HEK293 (cell line): Measurements from ENCODE around the gene YPEL1.

Source experiments
- HOXA7 ChIP-seq: sonication (generic); formaldehyde crosslinking; IDR thresholded peaks from 2 replicates; pipeline ENCODE4 v1.8.1; 2022; ENCODE audit warnings: missing genetic modification reagents, borderline replicate concordance
- KLF10 ChIP-seq: fragments of 450-650 bp; IDR thresholded peaks from 2 replicates; pipeline ENCODE4 v1.5.1; 2018; ENCODE audit warnings: missing biosample characterization, mild to moderate bottlenecking, missing genetic modification characterization
- MEIS1 ChIP-seq: sonication (generic); formaldehyde crosslinking; IDR thresholded peaks from 2 replicates; pipeline ENCODE4 v1.8.1; 2022; ENCODE audit warnings: missing genetic modification reagents, mild to moderate bottlenecking, borderline replicate concordance
- YY2 ChIP-seq: fragments of 450-650 bp; formaldehyde crosslinking; IDR thresholded peaks from 2 replicates; pipeline ENCODE4 v1.5.1; 2016; ENCODE audit warnings: missing biosample characterization, missing genetic modification characterization
- ZIC2 ChIP-seq: fragments of 450-650 bp; formaldehyde crosslinking; IDR thresholded peaks from 2 replicates; pipeline ENCODE4 v1.5.1; 2016; ENCODE audit warnings: missing biosample characterization, missing genetic modification characterization
- ZNF155 ChIP-seq: fragments of 450-650 bp; formaldehyde crosslinking; IDR thresholded peaks from 2 replicates; pipeline ENCODE4 v1.5.1; 2016; ENCODE audit warnings: missing biosample characterization, missing genetic modification characterization
- ZNF169 ChIP-seq: fragments of 450-650 bp; formaldehyde crosslinking; IDR thresholded peaks from 2 replicates; pipeline ENCODE4 v1.5.1; 2016; ENCODE audit warnings: missing biosample characterization, missing genetic modification characterization
- ZNF174 ChIP-seq: fragments of 450-650 bp; formaldehyde crosslinking; IDR thresholded peaks from 2 replicates; pipeline ENCODE4 v1.5.0; 2017; ENCODE audit warnings: missing biosample characterization, mild to moderate bottlenecking, missing genetic modification characterization
- ZNF2 ChIP-seq: fragments of 450-650 bp; formaldehyde crosslinking; IDR thresholded peaks from 2 replicates; pipeline ENCODE4 v1.5.1; 2016; ENCODE audit warnings: missing biosample characterization, missing genetic modification characterization
- ZNF24 ChIP-seq: fragments of 450-650 bp; formaldehyde crosslinking; IDR thresholded peaks from 2 replicates; pipeline ENCODE4 v1.5.1; 2016; ENCODE audit warnings: missing biosample characterization, missing genetic modification characterization
- ZNF354C ChIP-seq: fragments of 450-650 bp; formaldehyde crosslinking; IDR thresholded peaks from 2 replicates; pipeline ENCODE4 v1.5.1; 2016; ENCODE audit warnings: missing biosample characterization, missing genetic modification characterization, low read depth, borderline replicate concordance
- ZNF394 ChIP-seq: fragments of 450-650 bp; formaldehyde crosslinking; IDR thresholded peaks from 2 replicates; pipeline ENCODE4 v1.5.1; 2016; ENCODE audit warnings: missing biosample characterization, missing genetic modification characterization, mild to moderate bottlenecking, moderate library complexity, borderline replicate concordance
- ZNF777 ChIP-seq: fragments of 450-650 bp; formaldehyde crosslinking; IDR thresholded peaks from 2 replicates; pipeline ENCODE4 v1.5.1; 2017; ENCODE audit warnings: missing biosample characterization, missing genetic modification characterization, borderline replicate concordance
- ZNF837 ChIP-seq: fragments of 450-650 bp; formaldehyde crosslinking; IDR thresholded peaks from 2 replicates; pipeline ENCODE4 v1.5.1; 2016; ENCODE audit warnings: missing biosample characterization, missing genetic modification characterization
- TF ChIP-seq, protein P1 (sequence below): fragments of 450-650 bp; formaldehyde crosslinking; IDR thresholded peaks from 2 replicates; pipeline ENCODE4 v1.5.1; 2016; ENCODE audit warnings: missing biosample characterization, missing genetic modification characterization
- TF ChIP-seq, protein P2 (sequence below): fragments of 450-650 bp; formaldehyde crosslinking; conservative IDR thresholded peaks from 2 replicates; pipeline ENCODE4 v1.5.1; 2016; ENCODE audit warnings: low read depth, missing biosample characterization, missing genetic modification characterization
- TF ChIP-seq, protein P3 (sequence below): fragments of 450-650 bp; formaldehyde crosslinking; IDR thresholded peaks from 2 replicates; pipeline ENCODE4 v1.5.1; 2016; ENCODE audit warnings: missing biosample characterization, missing genetic modification characterization
- TF ChIP-seq, protein P4 (sequence below): fragments of 450-650 bp; formaldehyde crosslinking; IDR thresholded peaks from 2 replicates; pipeline ENCODE4 v1.5.1; 2016; ENCODE audit warnings: missing biosample characterization, missing genetic modification characterization
- TF ChIP-seq, protein P5 (sequence below): fragments of 450-650 bp; formaldehyde crosslinking; IDR thresholded peaks from 2 replicates; pipeline ENCODE4 v1.5.1; 2016; ENCODE audit warnings: missing biosample characterization, missing genetic modification characterization
- TF ChIP-seq, protein P6 (sequence below): fragments of 450-650 bp; formaldehyde crosslinking; conservative IDR thresholded peaks from 2 replicates; pipeline ENCODE4 v1.5.1; 2016; ENCODE audit warnings: low read depth, missing biosample characterization, missing genetic modification characterization

The YPEL1 gene

DNA sequence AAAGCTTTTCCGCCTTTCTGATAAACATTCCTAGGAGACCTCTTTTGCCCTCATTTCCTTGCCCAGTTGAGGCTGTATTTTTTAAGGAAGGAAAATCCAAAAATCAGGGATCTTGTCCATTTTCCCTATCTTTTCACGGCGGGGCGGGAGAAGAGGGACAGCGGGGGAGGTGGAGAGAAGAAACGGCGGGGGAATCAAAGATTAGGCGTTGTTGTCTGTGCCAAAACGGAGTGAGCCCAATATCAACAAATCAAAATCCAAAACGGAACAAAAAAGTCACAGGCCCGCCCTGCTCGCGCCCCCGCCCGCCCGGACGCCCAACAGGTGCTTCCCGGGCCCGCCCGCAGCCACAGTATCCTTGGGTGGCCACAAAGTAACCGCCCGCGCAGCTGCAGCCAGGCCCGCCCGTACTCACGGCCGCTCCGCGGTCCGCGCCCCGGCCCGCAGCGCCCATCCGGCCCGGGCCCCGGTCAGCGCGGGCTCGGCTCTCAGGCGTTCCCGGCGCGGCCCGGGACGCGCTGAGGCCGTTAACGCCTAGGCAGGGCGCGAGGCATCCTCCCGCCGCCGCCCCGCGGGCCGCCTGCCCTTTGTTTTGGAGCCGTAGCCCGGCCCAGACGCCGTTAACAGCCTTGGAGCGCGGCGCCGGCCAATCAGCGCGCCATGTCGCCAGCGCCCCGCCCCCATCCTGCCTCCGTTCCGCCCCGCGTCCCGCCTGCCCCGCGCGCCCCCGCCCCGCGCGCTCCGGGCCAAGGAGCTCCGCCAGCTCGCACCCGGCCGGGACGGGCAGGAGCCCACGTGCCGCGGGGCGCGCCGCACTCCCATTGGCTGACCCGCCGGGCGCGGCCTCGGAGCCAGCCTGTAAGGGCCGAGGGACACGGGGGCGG lies at the start of gene YPEL1 (continued):
- TF ChIP-seq, protein P1, sequence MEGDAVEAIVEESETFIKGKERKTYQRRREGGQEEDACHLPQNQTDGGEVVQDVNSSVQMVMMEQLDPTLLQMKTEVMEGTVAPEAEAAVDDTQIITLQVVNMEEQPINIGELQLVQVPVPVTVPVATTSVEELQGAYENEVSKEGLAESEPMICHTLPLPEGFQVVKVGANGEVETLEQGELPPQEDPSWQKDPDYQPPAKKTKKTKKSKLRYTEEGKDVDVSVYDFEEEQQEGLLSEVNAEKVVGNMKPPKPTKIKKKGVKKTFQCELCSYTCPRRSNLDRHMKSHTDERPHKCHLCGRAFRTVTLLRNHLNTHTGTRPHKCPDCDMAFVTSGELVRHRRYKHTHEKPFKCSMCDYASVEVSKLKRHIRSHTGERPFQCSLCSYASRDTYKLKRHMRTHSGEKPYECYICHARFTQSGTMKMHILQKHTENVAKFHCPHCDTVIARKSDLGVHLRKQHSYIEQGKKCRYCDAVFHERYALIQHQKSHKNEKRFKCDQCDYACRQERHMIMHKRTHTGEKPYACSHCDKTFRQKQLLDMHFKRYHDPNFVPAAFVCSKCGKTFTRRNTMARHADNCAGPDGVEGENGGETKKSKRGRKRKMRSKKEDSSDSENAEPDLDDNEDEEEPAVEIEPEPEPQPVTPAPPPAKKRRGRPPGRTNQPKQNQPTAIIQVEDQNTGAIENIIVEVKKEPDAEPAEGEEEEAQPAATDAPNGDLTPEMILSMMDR = no peak
- TF ChIP-seq ZNF169 (tag by site-specific recombination) (no peak), ZNF2 (tag by site-specific recombination) (no peak), ZNF394 (no peak), ZNF354C (tag by site-specific recombination) (no peak), MEIS1 (0 out of 2 replicates have a peak, but pooled peaks have one; percentile 19), ZIC2 (tag by site-specific recombination) (no peak), ZNF155 (tag by site-specific recombination) (no peak), HOXA7 (no peak; the same call in 1 of the 2 replicates), KLF10 (tag by site-specific recombination) (peak; percentile 90; the same call in 1 of the 2 replicates), ZNF777 (tag by site-specific recombination) (no peak), ZNF24 (no peak), ZNF174 (tag by site-specific recombination) (no peak), YY2 (no peak), ZNF837 (tag by site-specific recombination) (no peak)
- TF ChIP-seq, protein P2, sequence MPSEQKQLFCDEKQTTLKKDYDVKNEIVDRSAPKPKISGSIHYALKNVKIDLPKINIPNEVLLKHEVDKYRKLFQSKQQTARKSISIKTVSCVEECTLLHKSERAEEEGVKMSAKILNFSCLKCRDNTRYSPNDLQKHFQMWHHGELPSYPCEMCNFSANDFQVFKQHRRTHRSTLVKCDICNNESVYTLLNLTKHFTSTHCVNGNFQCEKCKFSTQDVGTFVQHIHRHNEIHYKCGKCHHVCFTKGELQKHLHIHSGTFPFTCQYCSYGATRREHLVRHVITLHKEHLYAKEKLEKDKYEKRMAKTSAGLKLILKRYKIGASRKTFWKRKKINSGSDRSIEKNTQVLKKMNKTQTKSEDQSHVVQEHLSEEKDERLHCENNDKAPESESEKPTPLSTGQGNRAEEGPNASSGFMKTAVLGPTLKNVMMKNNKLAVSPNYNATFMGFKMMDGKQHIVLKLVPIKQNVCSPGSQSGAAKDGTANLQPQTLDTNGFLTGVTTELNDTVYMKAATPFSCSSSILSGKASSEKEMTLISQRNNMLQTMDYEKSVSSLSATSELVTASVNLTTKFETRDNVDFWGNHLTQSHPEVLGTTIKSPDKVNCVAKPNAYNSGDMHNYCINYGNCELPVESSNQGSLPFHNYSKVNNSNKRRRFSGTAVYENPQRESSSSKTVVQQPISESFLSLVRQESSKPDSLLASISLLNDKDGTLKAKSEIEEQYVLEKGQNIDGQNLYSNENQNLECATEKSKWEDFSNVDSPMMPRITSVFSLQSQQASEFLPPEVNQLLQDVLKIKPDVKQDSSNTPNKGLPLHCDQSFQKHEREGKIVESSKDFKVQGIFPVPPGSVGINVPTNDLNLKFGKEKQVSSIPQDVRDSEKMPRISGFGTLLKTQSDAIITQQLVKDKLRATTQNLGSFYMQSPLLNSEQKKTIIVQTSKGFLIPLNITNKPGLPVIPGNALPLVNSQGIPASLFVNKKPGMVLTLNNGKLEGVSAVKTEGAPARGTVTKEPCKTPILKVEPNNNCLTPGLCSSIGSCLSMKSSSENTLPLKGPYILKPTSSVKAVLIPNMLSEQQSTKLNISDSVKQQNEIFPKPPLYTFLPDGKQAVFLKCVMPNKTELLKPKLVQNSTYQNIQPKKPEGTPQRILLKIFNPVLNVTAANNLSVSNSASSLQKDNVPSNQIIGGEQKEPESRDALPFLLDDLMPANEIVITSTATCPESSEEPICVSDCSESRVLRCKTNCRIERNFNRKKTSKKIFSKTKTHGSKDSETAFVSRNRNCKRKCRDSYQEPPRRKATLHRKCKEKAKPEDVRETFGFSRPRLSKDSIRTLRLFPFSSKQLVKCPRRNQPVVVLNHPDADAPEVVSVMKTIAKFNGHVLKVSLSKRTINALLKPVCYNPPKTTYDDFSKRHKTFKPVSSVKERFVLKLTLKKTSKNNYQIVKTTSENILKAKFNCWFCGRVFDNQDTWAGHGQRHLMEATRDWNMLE (tag by site-specific recombination) = 0 out of 2 replicates have a peak, but pooled peaks have one; percentile 20
- TF ChIP-seq, protein P3, sequence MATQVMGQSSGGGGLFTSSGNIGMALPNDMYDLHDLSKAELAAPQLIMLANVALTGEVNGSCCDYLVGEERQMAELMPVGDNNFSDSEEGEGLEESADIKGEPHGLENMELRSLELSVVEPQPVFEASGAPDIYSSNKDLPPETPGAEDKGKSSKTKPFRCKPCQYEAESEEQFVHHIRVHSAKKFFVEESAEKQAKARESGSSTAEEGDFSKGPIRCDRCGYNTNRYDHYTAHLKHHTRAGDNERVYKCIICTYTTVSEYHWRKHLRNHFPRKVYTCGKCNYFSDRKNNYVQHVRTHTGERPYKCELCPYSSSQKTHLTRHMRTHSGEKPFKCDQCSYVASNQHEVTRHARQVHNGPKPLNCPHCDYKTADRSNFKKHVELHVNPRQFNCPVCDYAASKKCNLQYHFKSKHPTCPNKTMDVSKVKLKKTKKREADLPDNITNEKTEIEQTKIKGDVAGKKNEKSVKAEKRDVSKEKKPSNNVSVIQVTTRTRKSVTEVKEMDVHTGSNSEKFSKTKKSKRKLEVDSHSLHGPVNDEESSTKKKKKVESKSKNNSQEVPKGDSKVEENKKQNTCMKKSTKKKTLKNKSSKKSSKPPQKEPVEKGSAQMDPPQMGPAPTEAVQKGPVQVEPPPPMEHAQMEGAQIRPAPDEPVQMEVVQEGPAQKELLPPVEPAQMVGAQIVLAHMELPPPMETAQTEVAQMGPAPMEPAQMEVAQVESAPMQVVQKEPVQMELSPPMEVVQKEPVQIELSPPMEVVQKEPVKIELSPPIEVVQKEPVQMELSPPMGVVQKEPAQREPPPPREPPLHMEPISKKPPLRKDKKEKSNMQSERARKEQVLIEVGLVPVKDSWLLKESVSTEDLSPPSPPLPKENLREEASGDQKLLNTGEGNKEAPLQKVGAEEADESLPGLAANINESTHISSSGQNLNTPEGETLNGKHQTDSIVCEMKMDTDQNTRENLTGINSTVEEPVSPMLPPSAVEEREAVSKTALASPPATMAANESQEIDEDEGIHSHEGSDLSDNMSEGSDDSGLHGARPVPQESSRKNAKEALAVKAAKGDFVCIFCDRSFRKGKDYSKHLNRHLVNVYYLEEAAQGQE (tag by site-specific recombination) = no peak
- TF ChIP-seq, protein P4, sequence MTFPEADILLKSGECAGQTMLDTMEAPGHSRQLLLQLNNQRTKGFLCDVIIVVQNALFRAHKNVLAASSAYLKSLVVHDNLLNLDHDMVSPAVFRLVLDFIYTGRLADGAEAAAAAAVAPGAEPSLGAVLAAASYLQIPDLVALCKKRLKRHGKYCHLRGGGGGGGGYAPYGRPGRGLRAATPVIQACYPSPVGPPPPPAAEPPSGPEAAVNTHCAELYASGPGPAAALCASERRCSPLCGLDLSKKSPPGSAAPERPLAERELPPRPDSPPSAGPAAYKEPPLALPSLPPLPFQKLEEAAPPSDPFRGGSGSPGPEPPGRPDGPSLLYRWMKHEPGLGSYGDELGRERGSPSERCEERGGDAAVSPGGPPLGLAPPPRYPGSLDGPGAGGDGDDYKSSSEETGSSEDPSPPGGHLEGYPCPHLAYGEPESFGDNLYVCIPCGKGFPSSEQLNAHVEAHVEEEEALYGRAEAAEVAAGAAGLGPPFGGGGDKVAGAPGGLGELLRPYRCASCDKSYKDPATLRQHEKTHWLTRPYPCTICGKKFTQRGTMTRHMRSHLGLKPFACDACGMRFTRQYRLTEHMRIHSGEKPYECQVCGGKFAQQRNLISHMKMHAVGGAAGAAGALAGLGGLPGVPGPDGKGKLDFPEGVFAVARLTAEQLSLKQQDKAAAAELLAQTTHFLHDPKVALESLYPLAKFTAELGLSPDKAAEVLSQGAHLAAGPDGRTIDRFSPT (tag by site-specific recombination) = no peak
- TF ChIP-seq, protein P5, sequence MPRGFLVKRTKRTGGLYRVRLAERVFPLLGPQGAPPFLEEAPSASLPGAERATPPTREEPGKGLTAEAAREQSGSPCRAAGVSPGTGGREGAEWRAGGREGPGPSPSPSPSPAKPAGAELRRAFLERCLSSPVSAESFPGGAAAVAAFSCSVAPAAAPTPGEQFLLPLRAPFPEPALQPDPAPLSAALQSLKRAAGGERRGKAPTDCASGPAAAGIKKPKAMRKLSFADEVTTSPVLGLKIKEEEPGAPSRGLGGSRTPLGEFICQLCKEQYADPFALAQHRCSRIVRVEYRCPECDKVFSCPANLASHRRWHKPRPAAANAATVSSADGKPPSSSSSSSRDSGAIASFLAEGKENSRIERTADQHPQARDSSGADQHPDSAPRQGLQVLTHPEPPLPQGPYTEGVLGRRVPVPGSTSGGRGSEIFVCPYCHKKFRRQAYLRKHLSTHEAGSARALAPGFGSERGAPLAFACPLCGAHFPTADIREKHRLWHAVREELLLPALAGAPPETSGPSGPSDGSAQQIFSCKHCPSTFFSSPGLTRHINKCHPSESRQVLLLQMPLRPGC (tag by site-specific recombination) = no peak
- TF ChIP-seq, protein P6, sequence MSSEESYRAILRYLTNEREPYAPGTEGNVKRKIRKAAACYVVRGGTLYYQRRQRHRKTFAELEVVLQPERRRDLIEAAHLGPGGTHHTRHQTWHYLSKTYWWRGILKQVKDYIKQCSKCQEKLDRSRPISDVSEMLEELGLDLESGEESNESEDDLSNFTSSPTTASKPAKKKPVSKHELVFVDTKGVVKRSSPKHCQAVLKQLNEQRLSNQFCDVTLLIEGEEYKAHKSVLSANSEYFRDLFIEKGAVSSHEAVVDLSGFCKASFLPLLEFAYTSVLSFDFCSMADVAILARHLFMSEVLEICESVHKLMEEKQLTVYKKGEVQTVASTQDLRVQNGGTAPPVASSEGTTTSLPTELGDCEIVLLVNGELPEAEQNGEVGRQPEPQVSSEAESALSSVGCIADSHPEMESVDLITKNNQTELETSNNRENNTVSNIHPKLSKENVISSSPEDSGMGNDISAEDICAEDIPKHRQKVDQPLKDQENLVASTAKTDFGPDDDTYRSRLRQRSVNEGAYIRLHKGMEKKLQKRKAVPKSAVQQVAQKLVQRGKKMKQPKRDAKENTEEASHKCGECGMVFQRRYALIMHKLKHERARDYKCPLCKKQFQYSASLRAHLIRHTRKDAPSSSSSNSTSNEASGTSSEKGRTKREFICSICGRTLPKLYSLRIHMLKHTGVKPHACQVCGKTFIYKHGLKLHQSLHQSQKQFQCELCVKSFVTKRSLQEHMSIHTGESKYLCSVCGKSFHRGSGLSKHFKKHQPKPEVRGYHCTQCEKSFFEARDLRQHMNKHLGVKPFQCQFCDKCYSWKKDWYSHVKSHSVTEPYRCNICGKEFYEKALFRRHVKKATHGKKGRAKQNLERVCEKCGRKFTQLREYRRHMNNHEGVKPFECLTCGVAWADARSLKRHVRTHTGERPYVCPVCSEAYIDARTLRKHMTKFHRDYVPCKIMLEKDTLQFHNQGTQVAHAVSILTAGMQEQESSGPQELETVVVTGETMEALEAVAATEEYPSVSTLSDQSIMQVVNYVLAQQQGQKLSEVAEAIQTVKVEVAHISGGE = no peak
